H9 (cell line): Measurements from ENCODE around the gene NALCN. TPM values are rescaled to one million over a fixed set of nuclear protein-coding genes. Genes with fewer than 3 reads are reported as not detected.

ENCODE experiments used
- DNase-seq: peaks from one replicate; pipeline ENCODE4 v3.0.0-alpha.2; 2017
- H2AFZ ChIP-seq: one replicate; pipeline ENCODE4 v1.6.1; 2013; ENCODE audit warnings: mild to moderate bottlenecking, low read length, control low read depth, moderate library complexity
- H2AK5ac ChIP-seq: 2 replicates; pipeline ENCODE4 v1.6.1; 2013; ENCODE audit warnings: low read length, control low read depth, mixed read lengths; ENCODE audit not compliant: insufficient read length
- H2BK120ac ChIP-seq: one replicate; pipeline ENCODE4 v1.6.1; 2013; ENCODE audit warnings: low read depth, mild to moderate bottlenecking, low read length, control low read depth, inconsistent platforms; ENCODE audit not compliant: poor library complexity, severe bottlenecking
- H2BK12ac ChIP-seq: 2 replicates; pipeline ENCODE4 v1.6.1; 2013; ENCODE audit warnings: low read length, control low read depth, mixed read lengths, low read depth; ENCODE audit not compliant: insufficient read length
- H2BK15ac ChIP-seq: 2 replicates; pipeline ENCODE4 v1.6.1; 2013; ENCODE audit warnings: low read depth, low read length, control low read depth
- H2BK20ac ChIP-seq: one replicate; pipeline ENCODE4 v1.6.1; 2013; ENCODE audit warnings: low read depth, mild to moderate bottlenecking, low read length, control low read depth, inconsistent platforms; ENCODE audit not compliant: poor library complexity, severe bottlenecking
- H2BK5ac ChIP-seq: 2 replicates; pipeline ENCODE4 v1.6.1; 2013; ENCODE audit warnings: low read length, control low read depth, mixed read lengths; ENCODE audit not compliant: insufficient read length
- H3K14ac ChIP-seq: 2 replicates; pipeline ENCODE4 v1.6.1; 2013; ENCODE audit warnings: low read length, control low read depth; ENCODE audit not compliant: insufficient read depth
- H3K18ac ChIP-seq: 2 replicates; pipeline ENCODE4 v1.6.1; 2013; ENCODE audit warnings: low read depth, mild to moderate bottlenecking, mixed read lengths, low read length, control low read depth; ENCODE audit not compliant: insufficient read length
- H3K23ac ChIP-seq: 2 replicates; pipeline ENCODE4 v1.6.1; 2013; ENCODE audit warnings: low read length, control low read depth, mixed read lengths, low read depth; ENCODE audit not compliant: insufficient read length
- H3K23me2 ChIP-seq: 2 replicates; pipeline ENCODE4 v1.6.1; 2013; ENCODE audit warnings: low read depth, mild to moderate bottlenecking, mixed read lengths, low read length, control low read depth; ENCODE audit not compliant: insufficient read length, poor library complexity, severe bottlenecking
- H3K27ac ChIP-seq: 2 replicates; pipeline ENCODE4 v1.5.1; 2013; ENCODE audit warnings: low read length, control low read depth, mixed read lengths, low read depth; ENCODE audit not compliant: insufficient read length
- H3K27me3 ChIP-seq: 2 replicates; pipeline ENCODE4 v1.6.1; 2013; ENCODE audit warnings: low read length, control low read depth, inconsistent platforms; ENCODE audit not compliant: insufficient read depth
- H3K4ac ChIP-seq: 2 replicates; pipeline ENCODE4 v1.6.1; 2013; ENCODE audit warnings: low read depth, mild to moderate bottlenecking, control low read depth, inconsistent platforms, low read length, moderate library complexity
- H3K4me1 ChIP-seq: 2 replicates; pipeline ENCODE4 v1.6.1; 2013; ENCODE audit warnings: low read length, control low read depth, inconsistent platforms; ENCODE audit not compliant: insufficient read depth
- H3K4me2 ChIP-seq: 2 replicates; pipeline ENCODE4 v1.6.1; 2013; ENCODE audit warnings: low read length, control low read depth, mixed read lengths; ENCODE audit not compliant: insufficient read length, insufficient read depth
- H3K56ac ChIP-seq: 2 replicates; pipeline ENCODE4 v1.6.1; 2013; ENCODE audit warnings: low read depth, mild to moderate bottlenecking, mixed read lengths, low read length, control low read depth; ENCODE audit not compliant: insufficient read length
- H3K79me1 ChIP-seq: 2 replicates; pipeline ENCODE4 v1.6.1; 2013; ENCODE audit warnings: low read depth, mild to moderate bottlenecking, moderate library complexity, low read length, control low read depth, inconsistent platforms; ENCODE audit not compliant: insufficient read depth, poor library complexity, severe bottlenecking
- H3K79me2 ChIP-seq: 2 replicates; pipeline ENCODE4 v1.6.1; 2013; ENCODE audit warnings: low read length, control low read depth, inconsistent platforms; ENCODE audit not compliant: insufficient read depth
- H3K9ac ChIP-seq: 2 replicates; pipeline ENCODE4 v1.6.1; 2013; ENCODE audit warnings: low read length, control low read depth, mixed read lengths; ENCODE audit not compliant: insufficient read length; ENCODE audit errors: extremely low read depth
- H3K9me3 ChIP-seq: one replicate; pipeline ENCODE4 v1.6.1; 2013; ENCODE audit warnings: low read depth, low read length, inconsistent platforms; ENCODE audit not compliant: control insufficient read depth
- H3T11ph ChIP-seq: one replicate; pipeline ENCODE4 v1.6.1; 2013; ENCODE audit warnings: mild to moderate bottlenecking, low read length, control low read depth, inconsistent platforms
- H4K20me1 ChIP-seq: one replicate; pipeline ENCODE4 v1.6.1; 2013; ENCODE audit not compliant: control insufficient read depth, insufficient read length, insufficient read depth
- H4K5ac ChIP-seq: 2 replicates; pipeline ENCODE4 v1.6.1; 2013; ENCODE audit warnings: low read depth, mild to moderate bottlenecking, mixed read lengths, low read length, control low read depth; ENCODE audit not compliant: insufficient read length
- H4K8ac ChIP-seq: replicated peaks from 2 replicates; pipeline ENCODE4 v1.6.1; 2013; ENCODE audit warnings: low read length, control low read depth, mixed read lengths, low read depth; ENCODE audit not compliant: insufficient read length
- H4K91ac ChIP-seq: 2 replicates; pipeline ENCODE4 v1.6.1; 2013; ENCODE audit warnings: low read depth, mild to moderate bottlenecking, moderate library complexity, mixed read lengths, low read length, control low read depth; ENCODE audit not compliant: insufficient read length
- H3K27ac Mint-ChIP-seq, 3 experiments: 2 replicates in 2 of 3; 3 replicates in 1 of 3; pipeline ENCODE4 v1.8.0; 2020 to 2021; ENCODE audit warnings: mixed read lengths in 3 of 3, mild to moderate bottlenecking in 1 of 3, moderate library complexity in 1 of 3
- H3K27me3 Mint-ChIP-seq: 2 replicates; pipeline ENCODE4 v1.8.0; 2021; ENCODE audit warnings: low read depth, mild to moderate bottlenecking, moderate library complexity, mixed read lengths
- H3K36me3 Mint-ChIP-seq, 3 experiments: 2 replicates in 2 of 3; 3 replicates in 1 of 3; pipeline ENCODE4 v1.8.0; 2020 to 2021; ENCODE audit warnings: low read depth in 3 of 3, mixed read lengths in 3 of 3; ENCODE audit not compliant: insufficient read depth in 1 of 3
- H3K4me1 Mint-ChIP-seq, 2 experiments: 2 replicates each; pipeline ENCODE4 v1.8.0; 2020; ENCODE audit warnings: mixed read lengths in 2 of 2
- H3K4me3 Mint-ChIP-seq, 2 experiments: 2 replicates in 1 of 2; 3 replicates in 1 of 2; pipeline ENCODE4 v1.8.0; 2020 to 2021; ENCODE audit warnings: mild to moderate bottlenecking in 2 of 2, mixed read lengths in 2 of 2, moderate library complexity in 1 of 2
- H3K9me3 Mint-ChIP-seq, 2 experiments: 2 replicates in 1 of 2; 3 replicates in 1 of 2; pipeline ENCODE4 v1.8.0; 2020; ENCODE audit warnings: mild to moderate bottlenecking in 2 of 2, mixed read lengths in 2 of 2, moderate library complexity in 1 of 2
- CTCF ChIP-seq: fragments of 200-600 bp; sonication (generic); conservative IDR thresholded peaks from 3 replicates; pipeline ENCODE4 v1.8.0; 2021; ENCODE audit warnings: antibody characterized with exemption, mild to moderate bottlenecking
- WGBS: extraction: QIAGEN DNeasy Blood & Tissue Kit; methylation state at CpG from one replicate; pipeline ENCODE4 v1.1.7; 2013; ENCODE audit warnings: missing lambda C conversion rate, low lambda C conversion rate, mixed read lengths; ENCODE audit not compliant: insufficient read length; ENCODE audit errors: extremely low coverage; 5-methylcytosine and 5-hydroxymethylcytosine counted together
- total RNA-seq: library from RNA; stranded (reverse); gene quantifications from 2 replicates; pipeline ENCODE4 v1.2.1, GENCODE V29; 2021

NALCN gene
- total RNA-seq, 1 experiment from 2014 or later: 0.09 TPM

- no peaks in the 10 kb centered on the region for H4K20me1 ChIP-seq
- no peak overlapping the region for H4K91ac ChIP-seq
- H4K8ac ChIP-seq: no peak overlapping the region
- H3K56ac ChIP-seq: no peak overlapping the region
- peak; percentile 59; the same call in 2 of the 3 replicates for TF ChIP-seq CTCF
- Mint-ChIP-seq H3K27ac (no peak overlapping the region), H3K4me1 (peaks cover 0 to 4% of the 10 kb centered on the region in 2 experiments; a peak in 3 of 4 replicates), H3K36me3 (peaks cover 0 to 4% (median 3%) of the 10 kb centered on the region in 3 experiments; a peak in 1 of 7 replicates), H3K4me3 (no peak overlapping the region), H3K9me3 (peaks cover 2% of the 10 kb centered on the region in 2 experiments; a peak in 2 of 5 replicates), H3K27me3 (no peaks in the 10 kb centered on the region)
- H3K27ac ChIP-seq: no peak overlapping the region
- H3K4me2 ChIP-seq: no peak overlapping the region
- H3K9me3 ChIP-seq: no peaks in the 10 kb centered on the region
- H3T11ph ChIP-seq: no peak overlapping the region
- H3K4ac ChIP-seq: no peak overlapping the region
- H3K23me2 ChIP-seq: no peaks in the 10 kb centered on the region
- H2BK5ac ChIP-seq: no peak overlapping the region
- WGBS: no CpG with 5 or more reads among the region's 6 CpGs
- H3K23ac ChIP-seq: no peak overlapping the region
- H3K9ac ChIP-seq: no peak overlapping the region
- no peaks in the 10 kb centered on the region for H3K4me1 ChIP-seq
- no peak overlapping the region for H2BK15ac ChIP-seq
- H3K18ac ChIP-seq: no peak overlapping the region
- H2AFZ ChIP-seq: no peak overlapping the region
- H2BK120ac ChIP-seq: no peak overlapping the region
- no peaks in the 10 kb centered on the region for H3K79me2 ChIP-seq
- no peak overlapping the region for H2BK20ac ChIP-seq
- H3K27me3 ChIP-seq: no peaks in the 10 kb centered on the region
- no peak overlapping the region for H2AK5ac ChIP-seq
- H2BK12ac ChIP-seq: no peak overlapping the region
- H3K79me1 ChIP-seq: no peaks in the 10 kb centered on the region
- DNase-seq: peak; percentile 80
- H3K14ac ChIP-seq: no peak overlapping the region
- no peak overlapping the region for H4K5ac ChIP-seq
These were observed 213.7 kb downstream of the NALCN start for GRCh38 chr13:101202590-101202989.
